Fibroblast of skin of left biceps (primary cell): ENCODE measurements around the gene ADGRL3.
A peak's percentile ranks its signal among the peaks of the same experiment; 100 is the strongest.

ENCODE experiments used
- DNase-seq, 2 experiments: peaks; one replicate each; pipeline ENCODE4 v3.0.0-alpha.2; 2013; ENCODE audit warnings: low read depth in 2 of 2

ADGRL3 gene

DNA sequence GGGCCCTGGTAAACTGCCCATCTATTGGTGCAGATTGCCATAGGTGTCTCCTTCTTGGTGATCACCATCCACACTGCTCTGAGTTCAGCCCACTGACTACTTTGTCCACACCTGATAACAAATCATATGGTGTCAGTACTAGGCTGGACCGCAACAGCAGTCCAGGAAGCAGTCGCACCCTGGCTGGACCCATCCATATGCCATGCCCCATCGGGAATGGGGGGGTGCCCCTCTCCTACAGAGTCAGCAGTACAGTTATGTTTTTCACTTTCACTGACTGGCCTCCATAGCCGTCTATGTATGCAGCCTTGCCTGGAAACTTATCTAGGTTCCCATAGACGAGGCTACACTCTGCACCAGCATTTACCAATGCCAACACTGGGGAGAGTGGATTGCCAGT, 226.1 kb downstream of the ADGRL3 start:
- no peak for DNase-seq

DNA sequence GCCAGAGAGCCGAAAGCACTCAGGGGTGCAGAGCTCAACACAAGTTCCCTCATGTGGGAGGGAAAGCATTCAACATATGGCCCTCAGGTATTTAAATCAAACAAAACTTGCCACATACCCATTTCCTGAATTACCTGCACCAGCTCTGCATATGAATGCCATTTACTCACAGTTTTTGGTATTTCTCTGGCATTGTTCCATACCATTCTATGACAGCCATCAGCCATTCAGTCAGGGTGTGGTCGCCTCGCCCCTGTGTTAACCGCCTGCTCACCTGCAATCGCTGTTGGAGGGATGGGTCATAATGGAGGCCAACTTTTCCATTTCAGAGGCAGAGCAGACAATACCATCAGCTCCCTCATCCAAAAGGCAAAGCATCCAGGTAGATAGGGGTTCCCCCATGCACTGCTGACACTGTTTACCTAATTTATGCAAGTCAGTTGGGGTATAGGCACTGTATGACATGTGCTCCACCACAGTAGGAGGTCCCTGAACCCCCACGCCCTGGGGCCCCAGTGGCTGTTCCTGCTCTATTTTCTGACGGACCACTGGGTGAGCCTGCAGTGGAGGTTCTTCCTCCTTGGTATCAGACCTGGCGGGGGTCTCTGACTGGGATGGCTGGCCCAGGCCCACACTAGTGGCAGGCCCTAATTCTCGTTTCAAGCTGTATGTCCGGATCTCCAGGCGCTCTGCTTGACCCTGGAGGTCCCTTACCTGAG, 227.1 kb downstream of the ADGRL3 start:
- no peak for DNase-seq

DNA sequence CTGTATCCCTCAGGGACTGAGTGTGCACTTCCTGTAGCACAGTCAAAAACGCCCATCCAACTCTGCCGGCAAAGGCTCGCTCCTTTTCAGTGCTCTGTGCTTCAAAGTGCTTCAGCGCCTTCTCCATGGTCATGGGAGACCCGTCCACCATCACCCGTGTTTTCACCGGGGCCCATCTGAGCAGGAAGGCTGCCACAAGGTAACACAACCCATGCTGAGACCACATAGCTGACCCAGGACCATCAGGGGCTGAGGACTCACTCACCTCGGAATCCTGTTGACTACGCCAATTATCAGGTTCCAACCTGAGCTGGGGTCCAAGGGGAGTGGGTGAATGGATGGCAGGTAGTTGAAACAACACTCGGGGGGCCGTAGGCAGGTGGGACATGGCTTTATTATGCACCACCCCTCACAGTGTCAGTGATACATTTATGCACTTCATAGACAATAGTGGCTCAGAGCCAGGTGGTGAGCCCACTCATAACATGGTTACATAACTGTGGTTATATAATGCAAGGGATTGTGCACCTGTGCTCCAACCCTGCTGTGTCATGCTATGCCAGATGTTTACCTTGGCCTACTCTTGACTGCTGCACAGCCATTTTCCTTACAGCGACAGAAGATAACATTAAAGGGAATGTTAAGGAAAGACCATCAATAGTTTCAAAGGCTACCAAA, 227.8 kb downstream of the ADGRL3 start:
- DNase-seq, result no peak

DNA sequence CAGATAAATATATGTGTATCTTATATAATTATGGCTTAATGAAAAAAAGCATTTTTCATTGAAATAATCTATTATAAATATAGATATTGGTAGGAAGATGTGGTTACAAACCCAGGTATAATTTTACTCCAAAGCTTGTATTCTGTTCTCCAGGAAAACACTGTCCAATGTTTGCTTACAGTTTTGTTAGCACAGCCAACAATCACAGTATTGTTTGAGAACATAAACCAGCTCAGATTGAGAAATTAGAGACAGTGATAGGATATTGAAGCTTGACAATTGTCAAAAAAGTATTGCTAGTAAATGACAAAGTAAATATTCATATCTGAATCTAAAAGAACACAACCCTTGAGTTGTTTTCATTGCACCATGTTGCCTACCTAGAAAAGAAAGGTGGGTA, 228.8 kb downstream of the ADGRL3 start:
- no peak for DNase-seq

DNA sequence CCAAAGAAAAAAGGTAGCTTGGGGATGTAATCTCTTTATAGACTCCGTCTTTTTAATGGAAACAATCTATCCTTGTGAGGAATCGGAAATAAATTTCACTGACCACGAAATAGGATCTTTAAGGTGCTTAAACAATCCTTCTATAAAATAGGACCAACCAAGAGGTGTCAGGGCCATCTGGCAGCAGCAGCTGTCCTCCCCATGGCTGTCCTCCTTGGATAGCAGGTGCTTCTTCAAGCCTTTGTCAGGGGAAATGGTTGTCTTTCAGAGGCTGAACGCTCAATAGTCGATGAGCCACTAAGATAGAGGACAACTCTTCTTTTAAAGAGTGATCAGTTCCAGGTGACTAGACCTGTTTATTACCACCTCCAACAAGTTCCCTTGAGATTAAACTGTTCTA, 231.0 kb downstream of the ADGRL3 start:
- no peak for DNase-seq

DNA sequence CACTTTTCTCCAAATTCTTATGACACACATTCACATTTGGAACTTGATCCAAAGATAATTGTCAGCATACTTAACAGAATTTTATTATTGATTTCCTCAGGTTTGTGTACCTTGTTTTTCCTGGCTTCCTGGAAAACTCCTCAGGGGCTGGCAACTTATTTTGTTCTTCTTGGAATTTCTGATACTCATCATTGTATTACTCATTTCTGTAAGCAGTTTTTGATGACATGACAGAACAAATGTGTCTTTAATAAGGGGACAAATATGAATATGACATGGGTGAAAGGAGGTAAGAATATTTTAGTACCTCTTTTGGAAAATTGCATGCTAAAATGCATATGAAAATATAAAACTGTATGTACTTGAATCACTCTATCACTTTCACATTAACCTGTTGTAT, 237.8 kb downstream of the ADGRL3 start:
- DNase-seq, result no peak

DNA sequence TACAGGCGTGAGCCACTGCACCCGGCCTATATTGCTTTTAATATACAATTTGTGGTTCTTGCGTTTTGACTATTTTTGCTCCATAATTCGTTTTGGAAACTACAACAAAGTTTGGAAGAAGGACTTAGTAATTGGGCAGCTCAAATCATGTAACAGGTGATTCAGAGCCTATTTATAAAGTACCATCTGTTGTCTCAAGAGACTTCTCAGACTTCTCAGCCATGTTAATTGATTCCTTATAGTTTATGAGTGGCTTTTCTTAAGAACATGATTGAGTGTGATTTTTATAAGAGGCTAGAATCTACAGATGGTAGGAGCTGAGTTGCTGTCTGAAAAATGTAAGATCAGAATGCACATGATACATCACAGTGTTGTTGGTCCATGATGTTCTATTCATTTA, 240.2 kb downstream of the ADGRL3 start:
- no peak for DNase-seq

DNA sequence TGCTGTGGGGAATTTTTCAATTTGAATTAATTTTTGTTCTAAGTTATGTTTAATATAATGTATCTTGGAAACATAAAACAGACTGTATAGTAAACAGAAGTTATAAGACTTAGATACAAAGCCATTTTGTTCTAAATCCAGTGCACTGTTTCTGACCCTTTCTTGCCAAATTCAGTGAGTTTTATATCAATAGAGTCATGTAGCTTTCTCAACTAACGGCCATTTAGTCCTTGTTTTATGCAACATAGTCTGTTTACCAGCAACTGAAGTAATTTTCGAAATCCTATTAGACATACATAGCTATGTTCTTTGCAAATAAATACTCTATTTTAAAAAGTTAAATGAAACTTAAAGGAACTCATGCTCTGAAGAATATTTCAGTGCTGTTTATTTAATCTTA, 242.8 kb downstream of the ADGRL3 start:
- DNase-seq, result no peak

DNA sequence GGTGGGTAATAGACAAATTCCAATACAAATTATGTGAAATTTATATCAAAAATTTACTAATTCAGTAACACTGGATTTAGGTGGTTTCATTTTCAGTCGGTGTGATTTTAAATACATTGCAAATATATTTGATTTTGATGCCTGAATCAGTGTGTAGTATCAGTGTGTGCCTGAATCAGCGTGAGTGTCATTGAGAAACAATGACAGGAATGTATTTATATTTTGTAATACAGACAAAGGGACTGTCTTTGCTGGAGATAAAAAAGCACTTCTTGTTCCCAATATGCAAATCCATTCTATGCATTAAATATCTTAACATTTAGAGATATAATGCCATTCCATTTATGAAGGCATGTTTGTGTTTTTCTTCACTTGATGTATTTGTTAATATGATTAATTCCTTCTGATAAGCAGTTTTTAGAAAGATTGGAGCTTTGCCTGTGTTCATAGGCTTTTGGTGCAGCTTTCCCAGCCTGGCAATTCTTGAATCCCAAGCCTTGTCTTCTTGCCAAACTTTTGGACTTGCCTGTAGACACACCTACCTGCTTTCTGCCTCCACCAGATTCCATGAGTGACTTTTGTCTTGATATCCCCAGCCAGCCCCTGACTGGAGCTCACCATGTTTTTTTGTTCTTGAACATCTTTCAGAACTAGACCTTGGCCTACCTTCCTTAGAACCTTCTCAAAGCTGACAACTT, 243.8 kb downstream of the ADGRL3 start:
- peak; percentile 19 to 26 for DNase-seq

DNA sequence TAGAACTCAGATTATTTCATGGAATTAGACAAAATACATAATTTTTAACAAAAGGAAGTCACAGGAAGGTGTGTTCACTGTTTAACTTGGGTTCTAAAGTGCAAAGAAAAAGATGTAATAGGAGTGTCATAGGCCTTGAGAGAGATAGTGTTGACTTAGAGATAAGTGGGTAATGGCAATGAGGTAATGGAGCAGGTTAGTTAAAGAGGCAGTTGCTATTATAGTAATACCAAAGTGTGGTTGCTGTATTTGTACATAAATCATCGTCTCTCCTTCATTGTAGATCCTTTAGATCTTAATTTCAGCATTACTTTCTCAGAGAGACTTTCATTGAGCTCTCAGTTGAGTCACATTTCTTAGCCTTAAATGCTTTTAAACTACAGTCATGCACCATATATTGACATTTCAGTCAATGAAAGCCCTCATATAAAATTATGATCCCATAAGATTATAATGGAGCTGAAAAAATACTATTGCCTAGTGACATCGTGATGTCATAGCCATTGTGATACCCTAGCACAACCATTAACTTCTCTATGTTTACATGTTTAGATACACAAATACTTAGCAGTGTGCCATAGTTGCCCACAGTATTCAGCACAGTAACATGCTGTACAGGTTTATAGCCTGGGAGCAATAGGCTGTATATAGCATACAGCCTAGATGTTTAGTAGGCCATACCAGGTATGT, 245.4 kb downstream of the ADGRL3 start:
- DNase-seq, result no peak

DNA sequence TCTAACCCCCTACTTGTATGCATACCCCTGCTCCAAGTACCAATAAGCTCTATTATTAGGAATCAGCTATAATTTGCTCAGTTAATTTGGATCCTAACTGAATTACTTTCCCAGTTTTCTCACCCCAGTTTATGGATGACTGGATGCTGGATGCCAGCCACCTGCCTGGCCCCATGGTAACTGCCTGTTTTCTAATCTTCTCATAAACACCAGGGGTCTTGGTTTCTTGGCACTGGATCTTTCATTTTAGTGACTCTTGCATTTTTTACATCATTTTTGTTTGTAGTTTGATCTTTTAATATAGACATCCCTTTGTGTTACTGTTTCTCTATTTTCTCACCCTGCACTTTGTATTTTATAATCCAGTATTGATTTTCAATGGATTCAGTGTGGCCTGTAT, 246.8 kb downstream of the ADGRL3 start:
- no peak for DNase-seq

DNA sequence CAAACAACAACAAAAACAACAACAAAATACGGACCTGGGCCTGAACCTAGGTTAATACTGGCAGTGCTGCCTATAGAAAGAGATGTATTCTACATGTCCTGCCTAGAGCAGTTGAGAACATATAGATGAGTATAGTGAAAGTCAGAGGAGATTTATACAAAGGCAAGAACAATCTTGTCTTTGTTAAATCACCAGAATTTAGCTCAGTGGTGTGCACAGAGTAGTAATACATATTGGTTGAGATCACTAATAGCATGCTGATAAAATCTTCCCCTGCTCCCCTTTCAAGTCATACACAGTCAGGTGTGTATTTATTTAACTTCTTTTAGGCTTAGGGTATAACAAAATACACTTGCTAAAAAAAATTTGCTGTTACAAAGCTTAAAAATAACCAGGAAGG, 247.8 kb downstream of the ADGRL3 start:
- DNase-seq, result no peak

DNA sequence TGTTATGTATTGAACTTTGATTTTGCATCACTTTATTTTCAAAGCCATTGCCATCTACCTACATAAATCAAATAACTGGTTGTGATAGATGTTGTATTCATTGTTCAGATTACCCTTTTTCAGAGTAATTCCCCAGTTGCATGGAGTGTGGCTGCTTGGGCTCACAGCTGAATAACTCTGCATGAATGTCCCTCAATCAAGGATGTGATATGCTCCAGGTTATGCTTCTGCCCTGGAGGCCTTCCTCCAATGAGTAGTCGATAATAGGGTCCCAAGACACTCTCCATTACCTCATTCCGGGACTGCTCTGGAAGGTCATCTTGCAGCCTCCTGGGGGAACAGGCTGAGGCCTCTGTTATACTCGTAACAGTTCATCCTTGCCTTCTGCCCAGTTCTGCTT, 251.8 kb downstream of the ADGRL3 start:
- DNase-seq, result no peak

DNA sequence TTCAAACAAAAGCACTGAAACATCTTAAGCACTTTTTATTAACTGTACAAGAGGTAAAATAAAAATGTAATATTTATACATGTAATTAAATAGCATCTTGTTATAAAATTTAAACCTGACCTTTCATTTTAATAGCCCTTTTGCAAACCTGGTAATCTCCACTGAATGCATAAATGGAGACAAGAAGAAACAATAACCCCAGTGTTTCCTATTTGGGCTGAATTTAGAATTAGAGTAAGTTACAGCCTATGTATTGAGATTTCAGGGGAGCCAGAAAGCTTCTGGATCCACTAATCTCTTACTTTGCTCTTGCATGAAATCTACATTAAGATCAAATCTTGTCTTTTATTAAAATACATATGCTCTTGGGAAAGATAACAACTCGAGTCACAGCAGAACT, 261.8 kb downstream of the ADGRL3 start:
- no peak for DNase-seq

DNA sequence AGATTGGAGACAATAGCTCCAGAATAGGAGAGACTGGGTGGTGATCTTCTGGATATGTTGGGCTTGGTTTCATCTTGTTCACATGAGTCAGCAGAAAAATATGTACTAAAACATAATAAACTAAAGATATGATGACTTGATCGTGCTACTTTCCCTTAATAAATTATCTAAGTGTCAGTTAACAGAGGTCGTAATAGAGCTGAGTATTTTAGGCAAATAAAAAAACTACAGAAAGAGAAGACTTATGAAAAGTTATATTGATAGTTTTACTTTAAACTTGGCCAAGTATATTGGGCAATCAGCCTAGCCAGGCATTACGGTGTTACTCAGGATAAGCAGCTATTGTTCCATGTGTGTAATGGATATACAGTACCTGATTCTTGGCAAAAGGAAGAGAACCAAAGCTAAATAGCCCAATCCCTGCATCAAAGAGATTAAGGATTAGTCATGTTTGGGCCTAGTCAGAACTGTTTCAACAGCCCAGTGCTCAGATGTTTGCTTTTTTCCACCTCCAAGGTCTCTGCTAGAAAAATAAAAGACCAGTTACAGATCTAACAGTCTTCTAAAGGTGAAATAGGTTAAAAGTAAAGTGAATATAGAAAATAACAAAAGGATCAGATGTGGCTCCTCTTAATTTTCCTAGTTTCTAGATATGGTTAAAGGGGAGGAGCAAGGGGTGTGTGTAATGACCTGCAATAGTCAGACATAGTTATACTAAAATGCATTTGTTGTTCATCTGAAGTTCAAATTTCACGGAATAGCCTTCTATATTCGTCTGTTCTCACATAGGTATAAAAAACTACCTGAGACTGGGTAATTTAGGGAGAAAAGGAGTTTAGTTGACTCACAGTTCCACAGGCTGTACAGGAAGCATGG, 262.6 kb downstream of the ADGRL3 start:
- peak; percentile 32 to 33 for DNase-seq

DNA sequence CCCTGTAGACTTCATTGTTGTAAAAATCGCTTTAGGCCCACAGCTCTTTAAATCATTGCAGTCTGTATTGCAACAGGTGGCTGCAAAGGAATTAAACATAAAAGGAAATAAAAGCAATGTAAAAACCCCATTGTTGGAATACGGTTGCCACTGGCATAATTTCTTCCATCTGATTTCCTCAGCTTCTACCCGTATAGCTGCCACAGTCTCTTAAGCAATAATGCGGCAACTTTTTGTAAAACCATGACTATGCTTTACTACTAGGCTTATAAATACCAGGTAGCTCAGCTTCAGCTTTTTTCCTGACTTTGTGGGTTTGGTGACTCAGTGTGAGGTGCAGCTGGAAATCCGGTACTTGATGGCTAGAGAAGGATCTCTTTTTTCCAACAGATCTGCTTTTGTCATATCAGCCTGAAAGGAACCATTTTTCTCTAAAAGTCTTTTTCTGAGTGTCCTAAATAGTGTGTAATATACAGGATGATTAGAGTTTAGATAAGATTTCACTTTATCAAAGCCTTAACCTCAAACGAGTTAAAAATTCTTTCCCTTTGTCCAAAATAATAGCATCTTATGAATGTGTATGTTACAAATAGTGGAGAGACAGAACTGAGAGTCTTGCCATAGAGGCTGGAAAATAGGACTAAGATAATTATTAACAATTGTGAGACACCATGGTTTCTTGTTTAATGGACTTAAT, 268.0 kb downstream of the ADGRL3 start:
- no peak for DNase-seq

DNA sequence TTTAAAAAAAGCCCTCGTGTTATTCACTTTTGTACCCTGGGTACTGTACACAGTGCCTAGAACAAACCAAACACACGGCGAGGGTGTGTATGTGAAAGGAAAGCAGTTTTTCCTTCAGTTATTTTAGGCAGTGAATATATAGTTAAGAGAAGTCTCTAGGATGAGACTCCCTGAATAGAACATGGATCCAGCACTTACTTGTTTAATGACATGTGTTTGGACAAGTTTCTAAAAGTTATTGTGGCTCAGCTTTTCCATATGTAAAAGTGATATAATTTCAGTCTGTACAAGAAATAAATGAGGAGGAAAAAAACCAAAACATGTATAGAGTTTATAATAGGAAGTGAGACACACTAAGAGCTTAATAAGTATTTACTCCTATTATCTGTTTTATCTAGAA, 273.2 kb downstream of the ADGRL3 start:
- no peak for DNase-seq

DNA sequence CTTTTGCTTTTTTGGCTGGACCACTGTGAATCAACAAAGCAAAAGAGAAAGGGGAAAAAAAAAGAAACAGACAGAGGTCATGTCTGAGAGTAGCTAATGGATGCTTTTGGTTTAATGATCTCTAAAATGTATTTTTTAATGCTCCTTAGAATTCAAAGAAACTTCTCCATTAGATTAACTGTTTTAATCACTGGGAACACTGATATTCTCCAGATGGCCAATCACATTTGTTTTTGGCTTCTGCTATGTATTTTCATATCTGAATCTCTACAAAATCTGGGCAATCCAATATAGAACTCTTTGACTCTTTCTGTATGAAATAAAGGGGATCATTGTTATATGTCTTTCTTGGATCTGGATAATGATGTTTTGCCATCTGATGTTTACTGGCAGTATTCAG, 278.2 kb downstream of the ADGRL3 start:
- DNase-seq, result no peak

DNA sequence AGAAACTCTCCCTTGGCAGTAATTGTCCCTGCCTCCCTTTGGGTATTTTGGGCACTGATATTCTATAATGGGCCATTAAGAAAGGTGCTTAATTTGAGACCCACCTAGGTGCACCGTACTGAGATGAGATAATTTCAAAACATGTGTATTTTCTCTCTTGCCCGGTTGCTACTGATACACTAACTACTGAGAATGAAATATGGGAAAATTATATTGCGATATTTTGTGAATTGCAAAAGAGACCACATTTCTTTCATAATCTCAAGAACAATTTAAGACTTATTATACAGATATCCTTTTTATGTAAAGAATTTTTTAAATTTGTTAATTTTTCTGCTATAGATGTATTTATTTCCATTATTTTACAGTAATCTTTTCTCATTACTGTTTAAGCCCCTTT, 284.9 kb downstream of the ADGRL3 start:
- no peak for DNase-seq

DNA sequence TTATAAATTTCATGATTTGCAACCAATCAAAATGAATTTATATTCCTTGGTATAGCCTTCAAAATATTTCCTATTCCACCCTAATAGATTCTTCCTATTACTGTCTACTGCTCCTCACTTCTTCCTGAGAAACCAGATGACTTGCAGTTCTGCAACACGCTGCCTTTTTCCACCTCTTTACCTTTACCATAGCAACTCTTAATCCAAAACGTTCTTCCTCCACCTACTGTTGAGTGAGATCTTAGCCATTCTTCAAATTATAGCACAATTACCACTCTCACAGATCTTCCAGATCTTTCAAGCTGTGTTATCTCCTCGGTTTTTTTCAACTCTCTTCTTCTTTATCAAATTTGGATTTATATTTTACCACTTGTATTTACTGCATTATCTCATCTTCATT, 289.8 kb downstream of the ADGRL3 start:
- DNase-seq, result no peak

DNA sequence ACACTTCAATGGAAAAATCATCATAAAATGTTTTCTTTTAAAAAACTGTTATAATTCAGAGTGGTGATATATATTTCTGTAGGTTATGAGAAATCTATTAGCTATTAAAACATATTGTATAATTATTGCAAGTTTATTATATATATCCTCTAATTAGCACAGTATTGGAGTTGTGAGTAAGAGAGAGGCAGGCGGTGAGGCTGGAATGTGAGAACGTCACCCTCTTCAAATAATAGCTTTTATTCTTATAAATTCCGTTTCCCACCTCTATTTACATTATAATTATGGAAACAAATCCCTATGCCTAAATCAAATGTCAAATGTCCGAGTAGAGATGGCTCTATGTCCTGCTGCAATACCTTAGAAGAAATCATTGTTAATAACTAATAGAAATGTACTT, 292.9 kb downstream of the ADGRL3 start:
- DNase-seq, result no peak
